ENCODE data around the gene ZDHHC5. TPM values are rescaled to one million over a fixed set of nuclear protein-coding genes. Genes with fewer than 3 reads are reported as not detected.

The ZDHHC5 gene
- total RNA-seq, 1 experiment from 2014 or later, result 64.1 TPM

- BruUV-seq (replicated peaks), result no TSS peak
- intact Hi-C loops (cut with micrococcal nuclease), result loop anchor here (1.0 to 10.0 kb wide), 2 partner anchors 45 to 804 kb away; no protein-coding TSS in a partner anchor
- no peaks in the 10 kb centered on the region for H3K36me3 ChIP-seq (ENCODE audit: control insufficient read depth in 1 of 2, insufficient read depth in 2 of 2, low read length in 2 of 2)
- ATAC-seq (no peak), DNase-seq (ENCODE audit: low read depth, low spot score) (no peak)
- peaks cover 12% of the 10 kb centered on the region; the same call in 1 of the 2 replicates for H3K27me3 ChIP-seq (ENCODE audit: insufficient read depth, low read length)
- no peak for TF ChIP-seq CBX3 (IDR thresholded peaks at IDR 0.05; ENCODE audit: low read depth)
- no peak for TF ChIP-seq POLR2A (IDR thresholded peaks at IDR 0.05; ENCODE audit: borderline replicate concordance, extremely low read depth, insufficient read depth, insufficient read length)
- TF ChIP-seq ZFX (IDR thresholded peaks at IDR 0.05), result no peak
- no peak for TF ChIP-seq YY1 (IDR thresholded peaks at IDR 0.05; ENCODE audit: extremely low read depth, insufficient replicate concordance, low read depth, low read length)
- TF ChIP-seq REST (IDR thresholded peaks at IDR 0.05; ENCODE audit: low read depth), result no peak
- no peak for TF ChIP-seq SRF (IDR thresholded peaks at IDR 0.05; ENCODE audit: low read depth)
- no peak for TF ChIP-seq SP1 (IDR thresholded peaks at IDR 0.05; ENCODE audit: low read depth)
- no peak for TF ChIP-seq RAD21 (IDR thresholded peaks at IDR 0.05; ENCODE audit: low read depth)
- no peak for TF ChIP-seq ZNF274 (IDR thresholded peaks at IDR 0.05; ENCODE audit: low read depth, low read length)
- no peak for TF ChIP-seq EZH2phosphoT487 (IDR thresholded peaks at IDR 0.05; ENCODE audit: borderline replicate concordance)
- TF ChIP-seq ELF1 (IDR thresholded peaks at IDR 0.05; ENCODE audit: borderline replicate concordance, low read depth), result no peak
- TF ChIP-seq ZBTB33 (IDR thresholded peaks at IDR 0.05; ENCODE audit: extremely low read depth, insufficient replicate concordance, low read length), result no peak
- no peak for TF ChIP-seq EGR1 (IDR thresholded peaks at IDR 0.05; ENCODE audit: low read depth)
- no peak for TF ChIP-seq POLR2AphosphoS5 (IDR thresholded peaks at IDR 0.05; ENCODE audit: low read depth, low read length)
- ChIA-PET POLR2A (no interaction called here), CTCF (interaction anchor here (0.6 kb wide), 1 partner anchor 106 kb away, joined by 3 read pairs; no protein-coding TSS in a partner anchor), RAD21 (ENCODE audit: low non-redundant PET in 1 of 2, low total read pairs in 2 of 2, uncharacterized antibody in 2 of 2, unreplicated experiment in 2 of 2) (no interaction called here)
- no peaks in the 10 kb centered on the region for H3K79me2 ChIP-seq (ENCODE audit: insufficient read depth, low read length)
- H3K4me2 ChIP-seq (ENCODE audit: low read length), result peak overlapping the region; percentile 48
- no peak overlapping the region for H3K27ac ChIP-seq (ENCODE audit: low read depth, low read length)
- H3K9me3 ChIP-seq (ENCODE audit: control insufficient read depth in 1 of 2, insufficient read depth in 1 of 2, low read depth in 1 of 2, low read length in 2 of 2), result no peaks in the 10 kb centered on the region
- no peaks in the 10 kb centered on the region for H3K9me2 ChIP-seq (ENCODE audit: insufficient read depth)
- no peaks in the 10 kb centered on the region for H4K20me1 ChIP-seq (ENCODE audit: insufficient read depth)
- peak overlapping the region in 1 of 2 experiments; percentile 14; a peak in 1 of 4 replicates for H3K4me3 ChIP-seq (replicated peaks in 1 of 2; ENCODE audit: low read depth in 1 of 2, low read length in 2 of 2)
- no peak overlapping the region for H3K9ac ChIP-seq (ENCODE audit: low read length)
- H3K4me1 ChIP-seq (ENCODE audit: control insufficient read depth in 1 of 2, insufficient read depth in 2 of 2, low read length in 2 of 2), result peaks cover 0 to 25% of the 10 kb centered on the region in 2 experiments; a peak in 3 of 4 replicates
- H2AFZ ChIP-seq (ENCODE audit: low read depth, low read length, poor library complexity, severe bottlenecking), result no peak overlapping the region
Measured at GRCh38 chr11:57648801-57649735, 18.8 kb upstream of the ZDHHC5 start.

Data from HCT116 (cell line).